ENCODE results near the gene ZNF628. TPM values are rescaled to one million over a fixed set of nuclear protein-coding genes. Genes with fewer than 3 reads are reported as not detected.

ZNF628 gene
- total RNA-seq (2022; extraction: Qiagen RNA extraction; ENCODE audit: low read depth), result 4.1 to 8.9 TPM (median 8.1 TPM) in 5 replicates

DNA sequence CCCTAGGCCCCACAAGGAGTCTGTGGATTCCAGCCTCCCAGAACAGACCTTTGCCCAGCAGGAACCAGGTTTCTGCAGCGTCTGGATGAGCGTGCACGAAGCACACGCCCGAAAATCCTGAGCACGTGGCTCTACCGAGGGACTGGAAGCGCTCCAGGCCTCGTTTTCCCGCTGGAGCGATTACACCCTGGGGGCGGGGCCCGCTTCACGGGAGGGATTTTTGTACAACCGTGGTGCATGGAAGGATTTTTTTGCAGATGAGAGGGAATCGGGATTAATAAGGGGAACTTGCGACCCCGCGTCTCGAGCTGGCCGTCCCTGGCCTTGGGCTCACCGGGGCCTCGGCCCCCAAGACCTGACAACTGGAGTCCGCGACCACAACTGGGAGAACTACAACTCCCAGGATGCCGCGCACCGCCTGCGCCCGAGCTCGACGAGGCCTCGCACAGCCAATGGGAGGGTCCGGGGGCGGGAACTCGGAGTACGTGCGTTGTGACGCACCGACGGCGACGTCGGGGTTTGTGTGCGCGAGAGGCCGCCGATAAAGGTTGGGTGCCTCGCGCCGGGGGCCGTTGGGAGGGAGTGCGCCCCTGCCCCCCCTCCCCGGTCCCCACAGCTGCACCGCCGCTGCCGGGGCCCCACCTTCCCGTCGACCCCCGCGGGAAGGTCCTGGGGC lies at the start of gene ZNF628:
Gene ZNF628 (plus strand): TSS at position 518 of the 676 bp plus-strand sequence. CDS start 3,294 bp downstream, outside the sequence.

DNA sequence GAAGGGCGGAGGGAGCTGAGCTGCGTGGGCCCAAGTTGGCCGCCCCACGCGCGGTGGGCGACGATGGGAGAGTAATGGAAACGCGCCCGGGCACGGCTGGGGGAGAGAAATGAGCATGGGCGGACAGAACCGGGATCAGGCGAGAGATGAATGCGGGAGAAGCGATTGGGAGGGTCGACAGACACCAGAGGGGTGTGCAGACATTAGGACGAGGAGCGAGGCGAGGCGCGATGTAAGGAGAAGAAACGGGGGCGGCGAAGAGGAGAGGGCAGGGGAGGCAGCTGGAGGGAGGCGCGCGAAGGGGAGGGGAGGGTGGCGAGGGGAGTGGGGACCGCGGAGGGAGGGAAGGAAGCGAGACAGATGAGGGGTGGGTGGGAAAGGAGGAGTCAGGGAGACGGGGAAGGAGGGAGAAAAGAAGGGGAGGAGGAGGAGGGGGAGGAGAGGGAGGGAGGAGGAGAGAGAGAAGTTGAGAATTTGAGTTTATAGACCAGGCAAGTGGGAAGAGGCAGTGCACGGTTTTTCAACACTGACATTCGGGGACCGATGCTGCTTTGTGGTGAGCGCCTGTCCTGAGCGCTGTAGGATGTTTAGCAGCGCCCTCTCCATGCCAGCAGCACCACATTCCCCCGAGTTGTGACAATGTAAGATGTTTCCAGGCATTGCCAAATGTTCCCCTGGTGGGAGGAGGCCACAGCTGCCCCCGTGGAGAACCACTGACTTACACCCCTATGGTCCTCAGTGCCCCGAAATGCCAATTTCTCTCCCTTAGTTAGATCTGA lies 33.2 kb upstream of the ZNF628 start, which contains the start of gene SHISA7:
Gene SHISA7 (minus strand): TSS at position 256 of the 779 bp plus-strand sequence. CDS start 437 bp downstream, outside the sequence.

DNA sequence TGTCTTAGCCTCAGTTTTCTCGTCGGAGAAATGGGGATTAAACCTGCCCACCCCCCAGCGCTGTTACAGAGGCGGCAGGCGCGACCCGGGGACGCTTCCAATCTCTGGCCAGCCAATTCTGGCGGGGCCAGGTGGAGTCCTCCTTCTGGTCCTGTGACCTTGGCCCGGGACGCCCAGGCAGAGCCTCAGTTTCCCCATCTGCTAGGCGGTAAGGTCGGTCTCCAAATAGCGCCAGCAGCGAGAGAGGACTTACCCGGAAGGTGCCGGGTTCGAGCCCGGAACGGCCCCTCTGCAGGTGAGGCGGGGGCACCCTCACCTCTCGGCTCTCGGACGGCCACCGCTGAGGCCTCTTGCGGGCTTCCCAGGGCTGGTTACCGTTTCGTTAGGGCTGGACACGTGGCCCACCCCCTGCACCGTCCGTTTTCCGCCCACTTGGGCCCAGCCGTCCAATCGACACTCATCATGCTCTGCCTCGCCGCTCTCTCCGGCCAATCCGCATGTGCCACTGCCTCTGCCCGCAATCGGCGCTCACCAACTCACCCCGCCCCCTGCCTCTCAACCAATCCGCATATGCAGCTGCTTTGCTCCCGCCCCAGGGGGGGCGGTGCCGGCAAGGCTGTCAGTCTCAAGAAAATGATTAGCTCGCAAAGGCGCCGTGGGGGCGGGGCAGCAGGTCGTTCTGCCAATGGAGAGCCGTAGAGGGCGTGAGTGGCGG lies 15.0 kb upstream of the ZNF628 start, which contains the start of gene ISOC2:
Gene ISOC2 (minus strand): TSS at position 384 of the 715 bp plus-strand sequence. CDS start 5,156 bp downstream, outside the sequence.

DNA sequence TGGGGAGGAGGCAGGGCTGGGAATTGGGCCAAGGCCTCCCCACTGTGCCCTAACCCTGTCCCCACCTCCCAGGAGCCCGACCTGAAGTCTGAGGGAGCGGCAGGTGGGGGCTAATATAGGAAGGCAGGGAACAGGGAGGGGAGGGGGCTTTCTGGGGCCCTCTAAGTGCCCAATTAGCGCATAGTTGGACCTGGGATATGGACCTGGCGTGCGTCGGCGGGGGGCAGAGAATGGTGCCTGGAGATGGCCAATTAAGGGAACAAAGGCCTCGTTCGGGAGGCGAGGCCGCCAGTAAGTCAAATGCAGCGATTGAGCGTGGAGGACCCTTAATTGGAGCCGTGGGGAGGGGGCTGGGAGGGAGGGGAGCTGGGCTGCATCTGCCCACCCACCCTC lies 11.8 kb upstream of the ZNF628 start, which contains the start of gene C19orf85:
Gene C19orf85 (minus strand): TSS at position 90 of the 393 bp plus-strand sequence. CDS start 197 bp downstream, outside the sequence.

DNA sequence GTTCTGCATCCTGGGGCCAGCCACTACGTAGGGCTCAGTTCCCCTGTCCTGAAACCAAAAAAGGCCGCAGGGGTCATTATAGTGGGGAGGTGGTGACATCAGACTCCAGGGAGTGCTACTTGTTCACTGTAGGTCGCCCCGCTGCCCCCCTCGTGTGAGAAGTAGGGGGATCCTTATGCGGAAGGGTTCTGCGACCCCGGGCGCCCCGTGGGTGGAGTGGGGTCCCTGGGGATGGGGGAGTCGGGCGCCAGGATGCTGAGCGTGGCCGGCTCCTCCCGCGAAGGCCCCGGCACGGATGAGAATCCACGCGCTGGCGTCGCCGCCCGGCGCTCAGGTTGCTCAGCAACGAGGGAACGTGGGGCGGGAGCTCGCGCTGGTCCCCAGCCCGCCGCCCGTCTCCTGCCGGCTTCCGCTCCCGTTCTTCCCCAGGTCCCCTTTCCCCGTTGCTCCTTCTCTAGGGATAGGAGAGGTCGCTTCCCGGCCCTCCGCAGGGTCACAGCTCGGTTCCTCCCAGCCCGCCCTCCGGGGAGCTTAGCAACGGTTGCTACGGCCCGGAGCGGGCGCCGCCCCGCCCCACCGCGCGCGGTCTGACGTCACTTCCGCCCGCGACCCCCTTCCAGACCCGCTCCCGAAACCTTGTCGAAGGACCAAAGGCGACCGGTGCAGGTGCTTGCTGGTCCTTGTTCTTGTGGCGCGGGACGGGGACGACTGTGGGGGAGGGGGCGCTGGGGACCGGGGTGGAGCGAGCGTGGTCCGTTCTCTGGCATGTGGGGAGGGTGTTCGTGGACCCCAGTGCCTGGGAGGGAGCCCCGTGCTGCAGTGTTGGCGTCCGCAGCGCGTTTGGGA lies 8.4 kb downstream of the ZNF628 start, which contains the start of gene NAT14:
Gene NAT14 (plus strand): TSS at position 596 of the 846 bp plus-strand sequence. CDS start 521 bp downstream, outside the sequence.

DNA sequence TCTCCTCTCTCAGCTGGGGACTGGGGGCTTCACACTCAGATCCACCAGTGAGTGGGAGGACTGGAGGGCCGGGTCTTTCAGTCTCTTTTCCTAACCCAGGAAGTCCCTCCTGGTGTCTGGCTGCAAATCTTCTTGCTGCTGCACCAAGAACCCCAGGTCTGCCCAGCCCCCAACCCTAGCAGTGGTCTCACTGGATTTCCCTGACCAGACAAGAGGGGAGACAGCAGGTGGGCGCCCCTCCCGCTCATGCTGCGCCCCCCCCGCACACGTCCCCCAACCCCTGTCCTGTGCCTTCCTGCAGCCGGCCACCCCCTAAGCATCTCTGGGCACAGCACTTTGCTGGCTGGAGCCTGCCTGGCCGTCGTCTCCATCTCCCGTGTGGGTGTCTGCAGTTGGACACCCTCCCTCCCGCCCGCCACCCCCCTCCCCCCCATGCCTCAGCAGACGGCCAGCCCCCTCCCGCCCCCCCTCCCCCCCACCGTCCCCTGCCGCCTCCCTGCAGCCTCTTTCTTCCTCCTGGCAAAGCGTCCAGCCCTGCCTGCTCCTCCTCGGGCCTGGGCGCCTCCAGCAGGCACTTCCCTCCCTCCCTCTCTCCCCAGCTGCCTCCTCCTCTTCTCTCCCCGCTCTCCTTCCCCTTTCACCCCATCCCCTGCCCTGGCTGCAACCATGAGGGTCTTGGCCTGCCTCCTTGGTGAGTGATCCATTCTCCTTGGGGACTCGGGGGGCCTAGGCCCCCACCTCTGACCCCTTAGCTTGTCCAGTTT lies 11.7 kb downstream of the ZNF628 start, which contains the start of gene SSC5D:
Gene SSC5D (plus strand): TSS at position 513 of the 764 bp plus-strand sequence. CDS start 154 bp downstream, at position 667.

Other genes starting within 250 kb of the ZNF628 start
- 3.3 to 5.6 TPM (median 5.2 TPM) in 5 replicates for gene TMEM86B, start 247.9 kb upstream of the ZNF628 start, total RNA-seq (2022; extraction: Qiagen RNA extraction; ENCODE audit: low read depth)
- 90.1 to 134 TPM (median 119 TPM) in 5 replicates for gene PPP6R1, start 217.6 kb upstream of the ZNF628 start, total RNA-seq (2022; extraction: Qiagen RNA extraction; ENCODE audit: low read depth)
- 119 to 147 TPM (median 136 TPM) in 5 replicates for gene HSPBP1, start 196.5 kb upstream of the ZNF628 start, total RNA-seq (2022; extraction: Qiagen RNA extraction; ENCODE audit: low read depth)
- gene BRSK1, start 192.6 kb upstream of the ZNF628 start, total RNA-seq (2022; extraction: Qiagen RNA extraction; ENCODE audit: low read depth), result 2.8 to 5.2 TPM (median 3.7 TPM) in 5 replicates
- gene TMEM150B, start 151.3 kb upstream of the ZNF628 start, total RNA-seq (2022; extraction: Qiagen RNA extraction; ENCODE audit: low read depth), result 0.13 TPM in 1 of 5 replicates, not detected in the others
- gene KMT5C, start 136.7 kb upstream of the ZNF628 start, total RNA-seq (2022; extraction: Qiagen RNA extraction; ENCODE audit: low read depth), result 5.2 to 10.5 TPM (median 8.2 TPM) in 5 replicates
- 0.50 to 4.3 TPM (median 1.4 TPM) in 5 replicates for gene COX6B2, start 121.9 kb upstream of the ZNF628 start, total RNA-seq (2022; extraction: Qiagen RNA extraction; ENCODE audit: low read depth)
- 0.06 to 0.19 TPM (median 0.14 TPM) in 4 of 5 replicates, not detected in the other for gene GARIN5B, start 113.4 kb upstream of the ZNF628 start, total RNA-seq (2022; extraction: Qiagen RNA extraction; ENCODE audit: low read depth)
- gene IL11, start 106.2 kb upstream of the ZNF628 start, total RNA-seq (2022; extraction: Qiagen RNA extraction; ENCODE audit: low read depth), result 37.5 to 64.5 TPM (median 50.0 TPM) in 5 replicates
- 0.85 to 2.5 TPM (median 1.5 TPM) in 5 replicates for gene TMEM190, start 99.8 kb upstream of the ZNF628 start, total RNA-seq (2022; extraction: Qiagen RNA extraction; ENCODE audit: low read depth)
- gene TMEM238, start 92.3 kb upstream of the ZNF628 start, total RNA-seq (2022; extraction: Qiagen RNA extraction; ENCODE audit: low read depth), result 3.2 to 11.8 TPM (median 11.4 TPM) in 5 replicates
- 2,587 to 3,378 TPM (median 2,939 TPM) in 5 replicates for gene RPL28, start 90.7 kb upstream of the ZNF628 start, total RNA-seq (2022; extraction: Qiagen RNA extraction; ENCODE audit: low read depth)
- gene UBE2S, start 68.8 kb upstream of the ZNF628 start, total RNA-seq (2022; extraction: Qiagen RNA extraction; ENCODE audit: low read depth), result 361 to 580 TPM (median 509 TPM) in 5 replicates
- 0.02 TPM in 1 of 5 replicates, not detected in the others for gene SHISA7, start 33.3 kb upstream of the ZNF628 start, total RNA-seq (2022; extraction: Qiagen RNA extraction; ENCODE audit: low read depth)
- 54.3 to 66.1 TPM (median 59.7 TPM) in 5 replicates for gene ISOC2, start 15.0 kb upstream of the ZNF628 start, total RNA-seq (2022; extraction: Qiagen RNA extraction; ENCODE audit: low read depth)
- not detected in 5 replicates for gene C19orf85, start 11.9 kb upstream of the ZNF628 start, total RNA-seq (2022; extraction: Qiagen RNA extraction; ENCODE audit: low read depth)
- gene NAT14, start 8.6 kb downstream of the ZNF628 start, total RNA-seq (2022; extraction: Qiagen RNA extraction; ENCODE audit: low read depth), result 35.9 to 69.5 TPM (median 57.9 TPM) in 5 replicates
- gene SSC5D, start 11.8 kb downstream of the ZNF628 start, total RNA-seq (2022; extraction: Qiagen RNA extraction; ENCODE audit: low read depth), result 0.54 to 1.2 TPM (median 0.95 TPM) in 5 replicates
- 1.4 to 2.7 TPM (median 2.3 TPM) in 5 replicates for gene SBK2, start 60.5 kb downstream of the ZNF628 start, total RNA-seq (2022; extraction: Qiagen RNA extraction; ENCODE audit: low read depth)
- 1.4 to 2.0 TPM (median 1.7 TPM) in 5 replicates for gene SBK3, start 68.9 kb downstream of the ZNF628 start, total RNA-seq (2022; extraction: Qiagen RNA extraction; ENCODE audit: low read depth)
- gene ZNF579, start 104.2 kb downstream of the ZNF628 start, total RNA-seq (2022; extraction: Qiagen RNA extraction; ENCODE audit: low read depth), result 17.5 to 33.5 TPM (median 31.6 TPM) in 5 replicates
- 22.4 to 26.6 TPM (median 25.4 TPM) in 5 replicates for gene FIZ1, start 122.9 kb downstream of the ZNF628 start, total RNA-seq (2022; extraction: Qiagen RNA extraction; ENCODE audit: low read depth)
- gene ZNF524, start 123.7 kb downstream of the ZNF628 start, total RNA-seq (2022; extraction: Qiagen RNA extraction; ENCODE audit: low read depth), result 12.9 to 20.5 TPM (median 17.4 TPM) in 5 replicates
- gene ZNF865, start 129.0 kb downstream of the ZNF628 start, total RNA-seq (2022; extraction: Qiagen RNA extraction; ENCODE audit: low read depth), result 7.3 to 16.1 TPM (median 12.2 TPM) in 5 replicates
- gene ZNF784, start 147.9 kb downstream of the ZNF628 start, total RNA-seq (2022; extraction: Qiagen RNA extraction; ENCODE audit: low read depth), result 4.6 to 6.7 TPM (median 6.5 TPM) in 5 replicates
- gene ZNF580, start 164.4 kb downstream of the ZNF628 start, total RNA-seq (2022; extraction: Qiagen RNA extraction; ENCODE audit: low read depth), result 29.8 to 60.8 TPM (median 53.2 TPM) in 5 replicates
- gene ZNF581, start 167.0 kb downstream of the ZNF628 start, total RNA-seq (2022; extraction: Qiagen RNA extraction; ENCODE audit: low read depth), result 35.3 to 52.1 TPM (median 49.6 TPM) in 5 replicates
- 15.2 to 19.9 TPM (median 19.1 TPM) in 5 replicates for gene CCDC106, start 171.6 kb downstream of the ZNF628 start, total RNA-seq (2022; extraction: Qiagen RNA extraction; ENCODE audit: low read depth)
- gene U2AF2, start 178.4 kb downstream of the ZNF628 start, total RNA-seq (2022; extraction: Qiagen RNA extraction; ENCODE audit: low read depth), result 265 to 295 TPM (median 292 TPM) in 5 replicates
- gene EPN1, start 198.6 kb downstream of the ZNF628 start, total RNA-seq (2022; extraction: Qiagen RNA extraction; ENCODE audit: low read depth), result 123 to 213 TPM (median 191 TPM) in 5 replicates

Measured in A549 treated with RU486 at 1 μM for 4 hours (cell line).